ENCODE measurements around the gene LSM12. TPM values are rescaled to one million over a fixed set of nuclear protein-coding genes. Genes with fewer than 3 reads are reported as not detected.
A peak's percentile ranks its signal among the peaks of the same experiment; 100 is the strongest.

Gene LSM12
- polyA plus RNA-seq, 4 donors, result 24.8 to 36.4 (median 28.2) TPM

- no peak overlapping the region for H3K27ac ChIP-seq (ENCODE audit: low read depth in 1 of 3, low read length in 2 of 3)
- peak overlapping the region in 1 of 3 donors; percentile 28 for H3K4me3 ChIP-seq (ENCODE audit: low read depth in 1 of 3, low read length in 3 of 3)
These were observed 72.0 kb downstream of the LSM12 start for GRCh38 chr17:43994272-43995149.

GRCh38 chr17:43992641-43993040 is 73.8 kb downstream of the LSM12 start:
- WGBS, 3 donors, result 93 to 95% (median 94%) methylated on average over 14 of the region's 14 CpGs
- DNase-seq, result no peak
- FAIRE-seq, result no peak
- H3K9me3 ChIP-seq (ENCODE audit: control insufficient read depth in 2 of 2, insufficient read depth in 1 of 2, low read depth in 1 of 2, low read length in 1 of 2), result peaks cover 0 to 2% of the 10 kb centered on the region in 2 donors
- peaks cover 0 to 11% (median 0%) of the 10 kb centered on the region in 3 donors for H3K4me1 ChIP-seq (ENCODE audit: control insufficient read depth in 3 of 3, insufficient read depth in 2 of 3, low read depth in 1 of 3, low read length in 2 of 3)
- H3K27ac ChIP-seq (ENCODE audit: low read depth in 1 of 3, low read length in 2 of 3), result no peak overlapping the region
- no peaks in the 10 kb centered on the region for H3K36me3 ChIP-seq (ENCODE audit: control insufficient read depth in 3 of 3, insufficient read depth in 2 of 3, low read depth in 1 of 3, low read length in 3 of 3)
- no peak overlapping the region for H3K4me3 ChIP-seq (ENCODE audit: low read depth in 1 of 3, low read length in 3 of 3)
- peaks cover 0 to 30% (median 7%) of the 10 kb centered on the region in 3 donors for H3K27me3 ChIP-seq (ENCODE audit: control insufficient read depth in 3 of 3, insufficient read depth in 3 of 3, low read length in 3 of 3)

More at GRCh38 chr17:43994272-43995149, 72.0 kb downstream of the LSM12 start:
- peaks cover 0 to 23% (median 7%) of the 10 kb centered on the region in 3 donors for H3K27me3 ChIP-seq (ENCODE audit: control insufficient read depth in 3 of 3, insufficient read depth in 3 of 3, low read length in 3 of 3)
- 4 to 7% (median 4%) methylated on average over 50 to 52 of the region's 52 CpGs for WGBS, 3 donors
- H3K36me3 ChIP-seq (ENCODE audit: control insufficient read depth in 3 of 3, insufficient read depth in 2 of 3, low read depth in 1 of 3, low read length in 3 of 3), result no peaks in the 10 kb centered on the region
- H3K9me3 ChIP-seq (ENCODE audit: control insufficient read depth in 2 of 2, insufficient read depth in 1 of 2, low read depth in 1 of 2, low read length in 1 of 2), result peaks cover 0 to 2% of the 10 kb centered on the region in 2 donors
- H3K4me1 ChIP-seq (ENCODE audit: control insufficient read depth in 3 of 3, insufficient read depth in 2 of 3, low read depth in 1 of 3, low read length in 2 of 3), result peaks cover 0 to 11% (median 0%) of the 10 kb centered on the region in 3 donors
- DNase-seq (peak; percentile 53 to 74), FAIRE-seq (no peak)

GRCh38 chr17:43988301-43988700 is 78.2 kb downstream of the LSM12 start:
- peaks cover 0 to 41% (median 10%) of the 10 kb centered on the region in 3 donors for H3K27me3 ChIP-seq (ENCODE audit: control insufficient read depth in 3 of 3, insufficient read depth in 3 of 3, low read length in 3 of 3)
- no peak for DNase-seq
- 83 to 85% (median 83%) methylated on average over 9 of the region's 9 CpGs for WGBS, 3 donors

GRCh38 chr17:43987131-43988021 is 79.1 kb downstream of the LSM12 start:
- peaks cover 0 to 13% (median 0%) of the 10 kb centered on the region in 3 donors for H3K4me1 ChIP-seq (ENCODE audit: control insufficient read depth in 3 of 3, insufficient read depth in 2 of 3, low read depth in 1 of 3, low read length in 2 of 3)
- DNase-seq (no peak), FAIRE-seq (no peak)
- 67 to 72% (median 71%) methylated on average over 12 of the region's 12 CpGs for WGBS, 3 donors
- H3K27me3 ChIP-seq (ENCODE audit: control insufficient read depth in 3 of 3, insufficient read depth in 3 of 3, low read length in 3 of 3), result peaks cover 0 to 50% (median 12%) of the 10 kb centered on the region in 3 donors
- no peak overlapping the region for H3K4me3 ChIP-seq (ENCODE audit: low read depth in 1 of 3, low read length in 3 of 3)
- no peak overlapping the region for H3K27ac ChIP-seq (ENCODE audit: low read depth in 1 of 3, low read length in 2 of 3)
- no peaks in the 10 kb centered on the region for H3K36me3 ChIP-seq (ENCODE audit: control insufficient read depth in 3 of 3, insufficient read depth in 2 of 3, low read depth in 1 of 3, low read length in 3 of 3)
- no peaks in the 10 kb centered on the region for H3K9me3 ChIP-seq (ENCODE audit: control insufficient read depth in 2 of 2, insufficient read depth in 1 of 2, low read depth in 1 of 2, low read length in 1 of 2)

More at GRCh38 chr17:43988301-43988700, 78.2 kb downstream of the LSM12 start:
- H3K4me3 ChIP-seq (ENCODE audit: low read depth in 1 of 3, low read length in 3 of 3), result no peak overlapping the region
- H3K4me1 ChIP-seq (ENCODE audit: control insufficient read depth in 3 of 3, insufficient read depth in 2 of 3, low read depth in 1 of 3, low read length in 2 of 3), result peaks cover 0 to 9% (median 0%) of the 10 kb centered on the region in 3 donors
- H3K27ac ChIP-seq (ENCODE audit: low read depth in 1 of 3, low read length in 2 of 3), result no peak overlapping the region
- FAIRE-seq, result no peak
- no peaks in the 10 kb centered on the region for H3K9me3 ChIP-seq (ENCODE audit: control insufficient read depth in 2 of 2, insufficient read depth in 1 of 2, low read depth in 1 of 2, low read length in 1 of 2)
- H3K36me3 ChIP-seq (ENCODE audit: control insufficient read depth in 3 of 3, insufficient read depth in 2 of 3, low read depth in 1 of 3, low read length in 3 of 3), result no peaks in the 10 kb centered on the region

- H3K27me3 ChIP-seq (ENCODE audit: control insufficient read depth in 3 of 3, insufficient read depth in 3 of 3, low read length in 3 of 3), result peaks cover 0 to 55% (median 14%) of the 10 kb centered on the region in 3 donors
- no peak for FAIRE-seq
- WGBS, 3 donors, result 81 to 89% (median 85%) methylated on average over 7 of the region's 7 CpGs
- H3K4me1 ChIP-seq (ENCODE audit: control insufficient read depth in 3 of 3, insufficient read depth in 2 of 3, low read depth in 1 of 3, low read length in 2 of 3), result peaks cover 0 to 13% (median 0%) of the 10 kb centered on the region in 3 donors
- DNase-seq, result no peak
- no peak overlapping the region for H3K27ac ChIP-seq (ENCODE audit: low read depth in 1 of 3, low read length in 2 of 3)
- H3K9me3 ChIP-seq (ENCODE audit: control insufficient read depth in 2 of 2, insufficient read depth in 1 of 2, low read depth in 1 of 2, low read length in 1 of 2), result no peaks in the 10 kb centered on the region
- no peak overlapping the region for H3K4me3 ChIP-seq (ENCODE audit: low read depth in 1 of 3, low read length in 3 of 3)
- H3K36me3 ChIP-seq (ENCODE audit: control insufficient read depth in 3 of 3, insufficient read depth in 2 of 3, low read depth in 1 of 3, low read length in 3 of 3), result no peaks in the 10 kb centered on the region
These were observed 80.1 kb downstream of the LSM12 start for GRCh38 chr17:43986225-43986981.

- Histone ChIP-seq H3K4me1 (ENCODE audit: control insufficient read depth in 3 of 3, insufficient read depth in 2 of 3, low read depth in 1 of 3, low read length in 2 of 3) (peaks cover 0 to 13% (median 0%) of the 10 kb centered on the region in 3 donors), H3K27me3 (ENCODE audit: control insufficient read depth in 3 of 3, insufficient read depth in 3 of 3, low read length in 3 of 3) (peaks cover 0 to 57% (median 14%) of the 10 kb centered on the region in 3 donors), H3K27ac (ENCODE audit: low read depth in 1 of 3, low read length in 2 of 3) (peak overlapping the region in 1 of 3 donors; percentile 37), H3K9me3 (ENCODE audit: control insufficient read depth in 2 of 2, insufficient read depth in 1 of 2, low read depth in 1 of 2, low read length in 1 of 2) (no peaks in the 10 kb centered on the region), H3K36me3 (ENCODE audit: control insufficient read depth in 3 of 3, insufficient read depth in 2 of 3, low read depth in 1 of 3, low read length in 3 of 3) (no peaks in the 10 kb centered on the region), H3K4me3 (ENCODE audit: low read depth in 1 of 3, low read length in 3 of 3) (peak overlapping the region in 1 of 3 donors; percentile 46)
- DNase-seq, result no peak
- 39 to 75% (median 60%) methylated on average over 8 of the region's 8 CpGs for WGBS, 3 donors
- no peak for FAIRE-seq
These were observed 82.0 kb downstream of the LSM12 start for GRCh38 chr17:43984521-43984920.

Data from small intestine (tissue), 7 donors.